GOT3 (cell line): ENCODE data around the gene PGAM5.
"Not testable (repeated sequence)": the region's sequence is repeated elsewhere in the genome, so short reads cannot be mapped to it uniquely, and the experiment has no call there.

Source experiments
- DNase-seq: peaks from one replicate; lab custom pipeline; 2025; ENCODE audit warnings: mixed read lengths; lab: John Stamatoyannopoulos, UW

The PGAM5 gene

GRCh38 chr12:132747896-132748295, 37.3 kb downstream of the PGAM5 start:
- no peak for DNase-seq

GRCh38 chr12:132748319-132748718, 37.7 kb downstream of the PGAM5 start:
- no peak for DNase-seq

- DNase-seq: not testable (repeated sequence)
Measured at GRCh38 chr12:132753670-132754069, 43.0 kb downstream of the PGAM5 start.

- no peak for DNase-seq
Measured at GRCh38 chr12:132754160-132754932, 43.7 kb downstream of the PGAM5 start.

- DNase-seq: not testable (repeated sequence)
Measured at GRCh38 chr12:132758825-132759224, 48.2 kb downstream of the PGAM5 start.

- no peak for DNase-seq
Measured at GRCh38 chr12:132759359-132759758, 48.7 kb downstream of the PGAM5 start.

GRCh38 chr12:132761032-132761920, 50.6 kb downstream of the PGAM5 start, which contains the start of gene ANKLE2:
Gene ANKLE2, minus strand, starts transcription at chr12:132761832. Its CDS starts 34 bp downstream, at chr12:132761798.
- peak; percentile 24 for DNase-seq

GRCh38 chr12:132761921-132762583, 51.4 kb downstream of the PGAM5 start:
- DNase-seq: peak; percentile 48

GRCh38 chr12:132764231-132764630, 53.6 kb downstream of the PGAM5 start:
- no peak for DNase-seq

GRCh38 chr12:132765361-132765760, 54.7 kb downstream of the PGAM5 start:
- no peak for DNase-seq

GRCh38 chr12:132766380-132767085, 55.9 kb downstream of the PGAM5 start:
- no peak for DNase-seq

GRCh38 chr12:132771126-132771838, 60.6 kb downstream of the PGAM5 start:
- no peak for DNase-seq
